ENCODE measurements around the gene TMEM204. TPM values are rescaled to one million over a fixed set of nuclear protein-coding genes. Genes with fewer than 3 reads are reported as not detected.

TMEM204 gene
- polyA plus RNA-seq, 1 donor from 2014 or later: not detected

- Histone ChIP-seq H3K4me2 (ENCODE audit: low read length) (no peak overlapping the region), H2AFZ (ENCODE audit: low read depth, low read length) (no peak overlapping the region), H3K27ac (ENCODE audit: low read length) (no peak overlapping the region), H3K9me2 (ENCODE audit: insufficient read depth, low read length) (no peaks in the 10 kb centered on the region), H3K9ac (ENCODE audit: low read length) (no peak overlapping the region), H3K9me3 (ENCODE audit: low read length) (no peaks in the 10 kb centered on the region), H3K27me3 (ENCODE audit: insufficient read depth, low read depth, low read length) (no peaks in the 10 kb centered on the region), H3K4me3 (ENCODE audit: low read length) (no peak overlapping the region), H3K36me3 (ENCODE audit: insufficient read depth, low read length) (no peaks in the 10 kb centered on the region), H4K20me1 (ENCODE audit: insufficient read depth) (no peaks in the 10 kb centered on the region), H3F3A (ENCODE audit: insufficient read depth, low read length, poor library complexity, severe bottlenecking) (no peaks in the 10 kb centered on the region), H3K79me2 (replicated peaks; ENCODE audit: insufficient read depth, low read length) (no peaks in the 10 kb centered on the region)
- TF ChIP-seq CTCF (IDR thresholded peaks at IDR 0.05; ENCODE audit: poor library complexity, severe bottlenecking): no peak
- TF ChIP-seq POLR2AphosphoS5 (IDR thresholded peaks at IDR 0.05): no peak
- TF ChIP-seq RAD21 (conservative IDR thresholded peaks at IDR 0.05): no peak
- no peak for TF ChIP-seq MXI1 (conservative IDR thresholded peaks at IDR 0.05; ENCODE audit: poor library complexity, severe bottlenecking)
- no peak for TF ChIP-seq TAF1 (IDR thresholded peaks at IDR 0.05; ENCODE audit: low read depth)
- TF ChIP-seq EP300 (conservative IDR thresholded peaks at IDR 0.05; ENCODE audit: poor library complexity, severe bottlenecking): no peak
- TF ChIP-seq EZH2 (IDR thresholded peaks at IDR 0.05; ENCODE audit: borderline replicate concordance, insufficient read depth, low read length, poor library complexity, severe bottlenecking): no peak
- no peak for TF ChIP-seq SMC3 (conservative IDR thresholded peaks at IDR 0.05; ENCODE audit: poor library complexity)
- TF ChIP-seq, protein P1, sequence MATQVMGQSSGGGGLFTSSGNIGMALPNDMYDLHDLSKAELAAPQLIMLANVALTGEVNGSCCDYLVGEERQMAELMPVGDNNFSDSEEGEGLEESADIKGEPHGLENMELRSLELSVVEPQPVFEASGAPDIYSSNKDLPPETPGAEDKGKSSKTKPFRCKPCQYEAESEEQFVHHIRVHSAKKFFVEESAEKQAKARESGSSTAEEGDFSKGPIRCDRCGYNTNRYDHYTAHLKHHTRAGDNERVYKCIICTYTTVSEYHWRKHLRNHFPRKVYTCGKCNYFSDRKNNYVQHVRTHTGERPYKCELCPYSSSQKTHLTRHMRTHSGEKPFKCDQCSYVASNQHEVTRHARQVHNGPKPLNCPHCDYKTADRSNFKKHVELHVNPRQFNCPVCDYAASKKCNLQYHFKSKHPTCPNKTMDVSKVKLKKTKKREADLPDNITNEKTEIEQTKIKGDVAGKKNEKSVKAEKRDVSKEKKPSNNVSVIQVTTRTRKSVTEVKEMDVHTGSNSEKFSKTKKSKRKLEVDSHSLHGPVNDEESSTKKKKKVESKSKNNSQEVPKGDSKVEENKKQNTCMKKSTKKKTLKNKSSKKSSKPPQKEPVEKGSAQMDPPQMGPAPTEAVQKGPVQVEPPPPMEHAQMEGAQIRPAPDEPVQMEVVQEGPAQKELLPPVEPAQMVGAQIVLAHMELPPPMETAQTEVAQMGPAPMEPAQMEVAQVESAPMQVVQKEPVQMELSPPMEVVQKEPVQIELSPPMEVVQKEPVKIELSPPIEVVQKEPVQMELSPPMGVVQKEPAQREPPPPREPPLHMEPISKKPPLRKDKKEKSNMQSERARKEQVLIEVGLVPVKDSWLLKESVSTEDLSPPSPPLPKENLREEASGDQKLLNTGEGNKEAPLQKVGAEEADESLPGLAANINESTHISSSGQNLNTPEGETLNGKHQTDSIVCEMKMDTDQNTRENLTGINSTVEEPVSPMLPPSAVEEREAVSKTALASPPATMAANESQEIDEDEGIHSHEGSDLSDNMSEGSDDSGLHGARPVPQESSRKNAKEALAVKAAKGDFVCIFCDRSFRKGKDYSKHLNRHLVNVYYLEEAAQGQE (IDR thresholded peaks at IDR 0.05; ENCODE audit: borderline replicate concordance): no peak
Measured at GRCh38 chr16:1503110-1503955, 30.1 kb upstream of the TMEM204 start.

- TF ChIP-seq RAD21 (conservative IDR thresholded peaks at IDR 0.05) (no peak), EZH2 (IDR thresholded peaks at IDR 0.05; ENCODE audit: borderline replicate concordance, insufficient read depth, low read length, poor library complexity, severe bottlenecking) (no peak), MXI1 (conservative IDR thresholded peaks at IDR 0.05; ENCODE audit: poor library complexity, severe bottlenecking) (no peak), SMC3 (conservative IDR thresholded peaks at IDR 0.05; ENCODE audit: poor library complexity) (no peak), EP300 (conservative IDR thresholded peaks at IDR 0.05; ENCODE audit: poor library complexity, severe bottlenecking) (no peak)
- Histone ChIP-seq H3K4me2 (ENCODE audit: low read length) (no peak overlapping the region), H3F3A (ENCODE audit: insufficient read depth, low read length, poor library complexity, severe bottlenecking) (no peaks in the 10 kb centered on the region), H2AFZ (ENCODE audit: low read depth, low read length) (no peak overlapping the region), H3K36me3 (ENCODE audit: insufficient read depth, low read length) (no peaks in the 10 kb centered on the region), H3K9ac (ENCODE audit: low read length) (no peak overlapping the region), H4K20me1 (ENCODE audit: insufficient read depth) (no peaks in the 10 kb centered on the region), H3K27me3 (ENCODE audit: insufficient read depth, low read depth, low read length) (no peaks in the 10 kb centered on the region), H3K79me2 (replicated peaks; ENCODE audit: insufficient read depth, low read length) (no peaks in the 10 kb centered on the region), H3K4me3 (ENCODE audit: low read length) (no peak overlapping the region), H3K9me3 (ENCODE audit: low read length) (no peaks in the 10 kb centered on the region), H3K9me2 (ENCODE audit: insufficient read depth, low read length) (no peaks in the 10 kb centered on the region), H3K27ac (ENCODE audit: low read length) (no peak overlapping the region)
Measured at GRCh38 chr16:1505073-1505844, 28.2 kb upstream of the TMEM204 start.

Data from neural cell (in vitro differentiated cells).